ENCODE measurements around the gene QKI. TPM values are rescaled to one million over a fixed set of nuclear protein-coding genes. Genes with fewer than 3 reads are reported as not detected.

Gene QKI
- total and polyA plus RNA-seq, 4 donors = 27.1 to 213 (median 89.5) TPM

DNA sequence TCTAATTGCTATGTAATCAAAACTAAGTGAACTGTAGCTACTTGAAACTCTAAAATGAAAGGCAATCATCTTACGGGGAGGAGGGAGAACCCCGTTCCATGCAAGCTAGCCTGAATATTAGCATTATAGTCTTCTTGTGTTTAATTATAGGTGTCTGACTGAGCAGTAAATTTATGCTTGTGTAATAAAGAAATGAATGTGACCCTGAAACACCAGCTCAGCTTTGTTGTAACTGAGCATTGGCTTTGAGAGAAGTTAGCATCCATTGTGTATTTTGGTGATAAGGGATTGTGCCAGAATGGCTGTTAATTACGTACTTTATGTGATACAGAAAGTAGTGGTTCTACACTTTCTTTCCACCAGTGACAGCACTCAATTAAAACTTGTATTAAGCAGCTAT, 86.9 kb downstream of the QKI start:
- no peaks in the 10 kb centered on the region for H3K9me3 ChIP-seq (ENCODE audit: control insufficient read depth, low read length)
- DNase-seq = no peak
- 80 to 82% methylated on average over 3 of the region's 3 CpGs for WGBS, 2 donors
- H3K4me1 ChIP-seq (ENCODE audit: control insufficient read depth in 1 of 2, insufficient read depth in 2 of 2, low read length in 2 of 2) = peaks cover 0 to 4% of the 10 kb centered on the region in 2 donors
- no peak overlapping the region for H3K4me3 ChIP-seq (ENCODE audit: low read length in 2 of 2)
- intact Hi-C loops (cut with DNase I) = no loop called here
- no peaks in the 10 kb centered on the region for H3K36me3 ChIP-seq (ENCODE audit: control insufficient read depth in 1 of 2, insufficient read depth in 2 of 2, low read length in 1 of 2)
- ATAC-seq (ENCODE audit: low FRiP score) = no peak
- no peak overlapping the region for H3K27ac ChIP-seq (ENCODE audit: low read depth in 1 of 2, low read length in 2 of 2)
- H3K27me3 ChIP-seq (ENCODE audit: control insufficient read depth in 1 of 2, insufficient read depth in 2 of 2, low read length in 1 of 2) = no peaks in the 10 kb centered on the region

DNA sequence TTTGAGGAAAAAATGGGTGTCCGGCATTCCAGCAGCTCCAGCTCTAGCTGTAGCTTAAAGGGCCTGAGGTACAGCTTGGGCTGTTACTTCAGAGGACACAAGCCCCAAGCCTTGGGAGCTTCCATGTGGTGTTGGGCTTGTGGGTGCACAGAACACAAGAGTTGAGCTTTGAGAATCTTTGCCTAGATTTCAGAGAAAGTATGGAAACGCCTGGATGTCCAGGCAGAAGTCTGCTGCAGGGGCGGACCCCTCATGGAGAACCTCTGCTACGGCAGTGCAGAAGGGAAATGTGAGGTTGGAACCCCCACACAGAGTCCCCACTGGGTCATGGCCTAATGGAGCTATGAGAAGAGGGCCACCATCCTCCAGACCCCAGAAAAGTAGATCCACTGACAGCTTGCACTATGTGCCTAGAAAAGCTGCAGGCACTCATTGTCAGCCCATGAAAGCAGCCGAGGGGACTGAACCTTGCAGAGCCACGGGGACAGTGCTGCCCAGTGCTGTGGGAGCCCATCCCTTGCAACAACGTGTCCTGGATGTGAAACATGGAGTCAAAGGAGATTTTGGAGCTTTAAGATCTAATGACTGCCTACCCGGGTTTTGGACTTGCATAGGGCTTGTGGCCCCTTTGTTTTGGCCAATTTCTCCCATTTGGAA, 90.6 kb downstream of the QKI start:
- Histone ChIP-seq H3K27ac (ENCODE audit: low read depth in 1 of 2, low read length in 2 of 2) (no peak overlapping the region), H3K4me1 (ENCODE audit: control insufficient read depth in 1 of 2, insufficient read depth in 2 of 2, low read length in 2 of 2) (peaks cover 0 to 3% of the 10 kb centered on the region in 2 donors), H3K4me3 (ENCODE audit: low read length in 2 of 2) (no peak overlapping the region), H3K9me3 (ENCODE audit: control insufficient read depth, low read length) (no peaks in the 10 kb centered on the region), H3K36me3 (ENCODE audit: control insufficient read depth in 1 of 2, insufficient read depth in 2 of 2, low read length in 1 of 2) (peaks cover 0 to 2% of the 10 kb centered on the region in 2 donors), H3K27me3 (ENCODE audit: control insufficient read depth in 1 of 2, insufficient read depth in 2 of 2, low read length in 1 of 2) (no peaks in the 10 kb centered on the region)
- DNase-seq (no peak), ATAC-seq (ENCODE audit: low FRiP score) (no peak)
- WGBS, 2 donors = 85 to 86% methylated on average over 8 of the region's 8 CpGs
- intact Hi-C loops (cut with DNase I) = no loop called here

DNA sequence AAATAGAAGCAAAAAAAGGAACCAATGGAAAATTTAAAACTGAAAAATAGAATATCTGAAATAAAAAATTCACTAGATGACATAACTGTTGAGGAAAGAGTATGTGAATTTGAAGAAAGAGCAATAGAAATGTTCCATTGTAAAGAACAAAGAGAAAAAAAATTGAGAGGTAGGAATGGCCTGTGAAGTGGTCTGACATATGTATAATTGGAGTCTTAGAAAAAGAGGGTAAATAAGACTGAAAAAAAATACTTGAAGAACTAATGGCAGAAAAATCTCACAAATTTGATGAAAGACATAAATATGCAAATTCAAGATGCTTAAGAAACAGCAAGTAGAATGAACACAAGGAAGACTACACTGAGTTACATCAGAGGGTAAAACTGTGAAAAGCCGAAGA, 93.4 kb downstream of the QKI start:
- H3K4me3 ChIP-seq (ENCODE audit: low read length in 2 of 2) = no peak overlapping the region
- 100% methylated on average over 1 of the region's 1 CpG for WGBS, 2 donors
- DNase-seq (no peak), ATAC-seq (ENCODE audit: low FRiP score) (no peak)
- H3K9me3 ChIP-seq (ENCODE audit: control insufficient read depth, low read length) = no peaks in the 10 kb centered on the region
- no peaks in the 10 kb centered on the region for H3K4me1 ChIP-seq (ENCODE audit: control insufficient read depth in 1 of 2, insufficient read depth in 2 of 2, low read length in 2 of 2)
- intact Hi-C loops (cut with DNase I) = no loop called here
- peaks cover 0 to 2% of the 10 kb centered on the region in 2 donors for H3K36me3 ChIP-seq (ENCODE audit: control insufficient read depth in 1 of 2, insufficient read depth in 2 of 2, low read length in 1 of 2)
- no peaks in the 10 kb centered on the region for H3K27me3 ChIP-seq (ENCODE audit: control insufficient read depth in 1 of 2, insufficient read depth in 2 of 2, low read length in 1 of 2)
- no peak overlapping the region for H3K27ac ChIP-seq (ENCODE audit: low read depth in 1 of 2, low read length in 2 of 2)

DNA sequence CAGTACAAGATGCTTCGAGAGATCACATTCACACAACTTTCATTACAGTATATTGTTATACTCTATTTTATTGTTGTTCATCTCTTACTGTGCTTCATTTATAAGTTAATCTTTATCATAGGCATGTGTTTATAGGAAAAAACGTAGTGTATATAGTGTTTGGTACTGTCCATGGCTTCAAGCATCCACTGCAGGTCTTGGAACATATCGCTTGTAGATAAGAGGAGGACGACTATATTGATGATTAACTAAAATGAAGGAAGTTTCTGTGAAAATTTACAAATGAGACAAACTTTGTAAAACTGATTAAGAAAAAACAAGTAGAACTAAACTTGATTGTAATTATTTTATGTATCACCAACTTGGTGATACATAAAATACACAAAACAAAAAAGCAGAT, 98.5 kb downstream of the QKI start:
- Histone ChIP-seq H3K4me3 (ENCODE audit: low read length in 2 of 2) (no peak overlapping the region), H3K36me3 (ENCODE audit: control insufficient read depth in 1 of 2, insufficient read depth in 2 of 2, low read length in 1 of 2) (no peaks in the 10 kb centered on the region), H3K4me1 (ENCODE audit: control insufficient read depth in 1 of 2, insufficient read depth in 2 of 2, low read length in 2 of 2) (peaks cover 0 to 2% of the 10 kb centered on the region in 2 donors), H3K9me3 (ENCODE audit: control insufficient read depth, low read length) (no peaks in the 10 kb centered on the region), H3K27me3 (ENCODE audit: control insufficient read depth in 1 of 2, insufficient read depth in 2 of 2, low read length in 1 of 2) (no peaks in the 10 kb centered on the region), H3K27ac (ENCODE audit: low read depth in 1 of 2, low read length in 2 of 2) (no peak overlapping the region)
- DNase-seq = no peak
- intact Hi-C loops (cut with DNase I) = no loop called here
- WGBS, 2 donors = 85 to 86% methylated on average over 4 of the region's 4 CpGs
- ATAC-seq (ENCODE audit: low FRiP score) = no peak

DNA sequence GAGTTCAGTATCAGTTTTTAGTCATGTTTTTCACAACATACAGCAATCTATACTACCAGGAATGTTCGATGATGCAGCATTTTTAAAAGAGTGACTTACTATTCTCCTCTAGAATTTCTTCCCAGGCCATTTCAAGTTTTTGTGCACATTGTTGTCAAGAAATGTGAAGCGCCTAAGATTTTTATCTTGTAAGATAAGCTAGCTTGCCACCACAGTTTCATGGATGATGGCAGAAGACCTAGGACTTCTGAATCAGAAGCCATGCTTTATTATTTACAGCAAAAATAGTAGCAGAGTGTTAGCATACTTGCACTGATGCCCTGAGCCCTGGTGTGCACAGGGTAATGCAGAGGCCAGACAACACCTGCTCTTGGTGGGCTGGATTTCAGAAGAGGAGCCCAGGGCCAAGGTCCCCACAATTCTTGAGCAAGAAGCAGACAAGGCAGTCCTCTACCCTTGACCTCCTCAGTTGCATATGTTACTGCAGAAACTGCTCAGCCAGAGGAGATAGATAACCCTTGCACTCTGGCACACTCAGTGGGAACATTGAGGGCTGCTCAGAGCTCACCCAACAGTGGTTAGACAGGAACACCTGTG, 99.2 kb downstream of the QKI start:
- Histone ChIP-seq H3K27me3 (ENCODE audit: control insufficient read depth in 1 of 2, insufficient read depth in 2 of 2, low read length in 1 of 2) (no peaks in the 10 kb centered on the region), H3K9me3 (ENCODE audit: control insufficient read depth, low read length) (no peaks in the 10 kb centered on the region), H3K4me3 (ENCODE audit: low read length in 2 of 2) (no peak overlapping the region), H3K27ac (ENCODE audit: low read depth in 1 of 2, low read length in 2 of 2) (no peak overlapping the region), H3K36me3 (ENCODE audit: control insufficient read depth in 1 of 2, insufficient read depth in 2 of 2, low read length in 1 of 2) (no peaks in the 10 kb centered on the region), H3K4me1 (ENCODE audit: control insufficient read depth in 1 of 2, insufficient read depth in 2 of 2, low read length in 2 of 2) (peaks cover 0 to 2% of the 10 kb centered on the region in 2 donors)
- intact Hi-C loops (cut with DNase I) = no loop called here
- DNase-seq (no peak), ATAC-seq (ENCODE audit: low FRiP score) (no peak)
- 85 to 88% methylated on average over 2 of the region's 2 CpGs for WGBS, 2 donors

DNA sequence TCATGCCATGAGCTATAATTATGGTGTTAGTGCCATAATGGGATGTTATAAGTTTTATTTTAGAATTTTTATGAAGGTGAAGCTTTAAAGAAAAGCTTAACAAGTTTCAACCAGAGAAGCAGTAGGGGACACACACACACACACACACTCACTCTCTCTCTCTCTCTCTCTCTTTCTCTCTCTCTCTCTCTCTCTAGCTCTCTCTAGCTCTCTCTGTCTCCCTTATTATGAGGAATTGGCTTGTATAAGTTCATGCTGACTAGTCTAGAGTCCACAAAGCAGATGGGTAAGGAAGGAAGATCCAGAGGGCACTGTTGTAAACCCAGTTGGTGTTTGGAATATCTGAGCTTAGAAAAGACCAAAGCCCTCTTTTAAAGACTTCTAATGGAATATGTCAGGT, 102.4 kb downstream of the QKI start:
- intact Hi-C loops (cut with DNase I) = no loop called here
- ATAC-seq (ENCODE audit: low FRiP score) = no peak
- no peak for DNase-seq
- Histone ChIP-seq H3K36me3 (ENCODE audit: control insufficient read depth in 1 of 2, insufficient read depth in 2 of 2, low read length in 1 of 2) (no peaks in the 10 kb centered on the region), H3K4me3 (ENCODE audit: low read length in 2 of 2) (no peak overlapping the region), H3K4me1 (ENCODE audit: control insufficient read depth in 1 of 2, insufficient read depth in 2 of 2, low read length in 2 of 2) (peaks cover 1 to 2% of the 10 kb centered on the region in 2 donors), H3K27ac (ENCODE audit: low read depth in 1 of 2, low read length in 2 of 2) (no peak overlapping the region), H3K9me3 (ENCODE audit: control insufficient read depth, low read length) (no peaks in the 10 kb centered on the region), H3K27me3 (ENCODE audit: control insufficient read depth in 1 of 2, insufficient read depth in 2 of 2, low read length in 1 of 2) (no peaks in the 10 kb centered on the region)

DNA sequence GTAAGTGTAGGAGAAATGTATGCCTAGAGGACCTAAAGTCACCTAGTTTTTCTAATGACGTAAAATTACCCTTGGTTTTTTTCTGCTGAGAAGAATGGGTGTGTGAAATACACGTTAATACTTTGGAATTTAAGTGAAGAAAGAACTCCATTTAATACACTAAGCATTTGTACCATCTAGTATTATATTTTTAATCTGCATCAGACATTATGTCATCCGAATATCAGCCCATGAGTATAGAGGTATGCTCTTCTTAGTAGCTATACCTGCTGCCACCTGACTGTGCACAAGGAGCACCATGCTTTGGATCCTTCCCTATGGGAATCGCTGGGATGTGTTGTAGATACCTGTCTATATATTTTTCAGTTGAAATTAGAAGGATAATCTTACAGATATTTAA, 106.4 kb downstream of the QKI start:
- DNase-seq (no peak), ATAC-seq (ENCODE audit: low FRiP score) (no peak)
- H3K36me3 ChIP-seq (ENCODE audit: control insufficient read depth in 1 of 2, insufficient read depth in 2 of 2, low read length in 1 of 2) = no peaks in the 10 kb centered on the region
- no peaks in the 10 kb centered on the region for H3K27me3 ChIP-seq (ENCODE audit: control insufficient read depth in 1 of 2, insufficient read depth in 2 of 2, low read length in 1 of 2)
- H3K9me3 ChIP-seq (ENCODE audit: control insufficient read depth, low read length) = no peaks in the 10 kb centered on the region
- no peak overlapping the region for H3K4me3 ChIP-seq (ENCODE audit: low read length in 2 of 2)
- 82 to 84% methylated on average over 4 of the region's 4 CpGs for WGBS, 2 donors
- H3K4me1 ChIP-seq (ENCODE audit: control insufficient read depth in 1 of 2, insufficient read depth in 2 of 2, low read length in 2 of 2) = peaks cover 1 to 2% of the 10 kb centered on the region in 2 donors
- no peak overlapping the region for H3K27ac ChIP-seq (ENCODE audit: low read depth in 1 of 2, low read length in 2 of 2)
- intact Hi-C loops (cut with DNase I) = no loop called here

DNA sequence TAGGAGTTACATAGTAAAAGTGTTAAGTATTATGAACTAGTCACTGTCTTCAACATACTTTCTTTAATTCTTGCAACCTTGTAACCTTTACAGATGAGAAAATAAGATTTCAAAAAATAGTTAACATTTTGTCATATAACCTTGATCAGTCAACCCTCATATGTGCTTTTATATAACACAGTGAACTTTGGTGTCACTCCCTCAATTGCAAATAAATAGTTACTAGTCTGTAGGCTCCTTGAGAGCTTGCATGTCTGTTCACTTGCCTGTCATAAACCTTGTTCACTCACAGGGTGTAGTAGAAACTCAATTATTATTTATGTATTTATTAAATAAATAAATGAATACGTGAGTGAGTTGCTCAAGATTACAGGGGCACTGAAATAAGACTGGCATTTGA, 107.5 kb downstream of the QKI start:
- ATAC-seq (ENCODE audit: low FRiP score) = no peak
- whole genome bisulfite sequencing, 2 donors = 81 to 83% methylated on average over 1 of the region's 1 CpG
- Histone ChIP-seq H3K36me3 (ENCODE audit: control insufficient read depth in 1 of 2, insufficient read depth in 2 of 2, low read length in 1 of 2) (no peaks in the 10 kb centered on the region), H3K27ac (ENCODE audit: low read depth in 1 of 2, low read length in 2 of 2) (no peak overlapping the region), H3K4me3 (ENCODE audit: low read length in 2 of 2) (no peak overlapping the region), H3K27me3 (ENCODE audit: control insufficient read depth in 1 of 2, insufficient read depth in 2 of 2, low read length in 1 of 2) (no peaks in the 10 kb centered on the region), H3K9me3 (ENCODE audit: control insufficient read depth, low read length) (no peaks in the 10 kb centered on the region), H3K4me1 (ENCODE audit: control insufficient read depth in 1 of 2, insufficient read depth in 2 of 2, low read length in 2 of 2) (peaks cover 1 to 2% of the 10 kb centered on the region in 2 donors)
- intact Hi-C loops (cut with DNase I) = no loop called here
- DNase-seq = no peak

DNA sequence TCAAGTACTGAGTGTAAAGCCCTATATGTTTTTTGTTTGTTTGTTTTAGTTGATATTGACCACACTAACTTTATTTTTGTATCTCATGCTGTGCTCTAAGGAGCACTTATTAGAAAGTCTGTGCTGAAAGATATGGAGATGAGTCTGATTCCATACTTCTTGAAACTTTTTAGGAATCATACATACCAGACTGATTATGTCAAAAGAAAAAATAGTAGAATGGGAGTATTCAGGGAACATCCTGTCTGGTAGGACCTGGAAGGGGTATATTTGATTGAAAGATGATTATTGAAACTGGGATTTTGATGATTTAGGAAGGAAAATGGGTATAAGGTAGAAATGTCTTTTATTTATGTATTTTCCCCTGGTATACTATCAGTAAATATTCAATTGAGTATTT, 111.4 kb downstream of the QKI start:
- DNase-seq (no peak), ATAC-seq (ENCODE audit: low FRiP score) (no peak)
- intact Hi-C loops (cut with DNase I) = no loop called here
- Histone ChIP-seq H3K4me3 (ENCODE audit: low read length in 2 of 2) (no peak overlapping the region), H3K4me1 (ENCODE audit: control insufficient read depth in 1 of 2, insufficient read depth in 2 of 2, low read length in 2 of 2) (peaks cover 0 to 7% of the 10 kb centered on the region in 2 donors), H3K27me3 (ENCODE audit: control insufficient read depth in 1 of 2, insufficient read depth in 2 of 2, low read length in 1 of 2) (no peaks in the 10 kb centered on the region), H3K9me3 (ENCODE audit: control insufficient read depth, low read length) (no peaks in the 10 kb centered on the region), H3K27ac (ENCODE audit: low read depth in 1 of 2, low read length in 2 of 2) (no peak overlapping the region), H3K36me3 (ENCODE audit: control insufficient read depth in 1 of 2, insufficient read depth in 2 of 2, low read length in 1 of 2) (no peaks in the 10 kb centered on the region)
